ENCODE results near the gene FOXRED1.
A peak's percentile ranks its signal among the peaks of the same experiment; 100 is the strongest.

GRCh38 chr11:126310200-126310991 lies 41.4 kb downstream of the FOXRED1 start:
- peak; percentile 91 for TF ChIP-seq CTCF (IDR thresholded peaks at IDR 0.05; ENCODE audit: insufficient read depth, low read depth, low read length)
- TF ChIP-seq EZH2 (IDR thresholded peaks at IDR 0.05; ENCODE audit: insufficient read depth, low read length), result no peak

Data from astrocyte (in vitro differentiated cells and primary cell).